DND-41 (cell line): Measurements from ENCODE around the gene MCUB.

Source experiments
- EZH2 ChIP-seq: IDR thresholded peaks from 3 replicates; pipeline ENCODE4 v1.6.1; 2012; ENCODE audit warnings: borderline replicate concordance, low read depth, mild to moderate bottlenecking, moderate library complexity, low read length, inconsistent platforms; ENCODE audit not compliant: severe bottlenecking
- TF ChIP-seq, protein P1 (sequence below): IDR thresholded peaks from 2 replicates; pipeline ENCODE4 v1.5.1; 2012; ENCODE audit warnings: borderline replicate concordance, low read length, moderate library complexity, mild to moderate bottlenecking; ENCODE audit not compliant: poor library complexity, severe bottlenecking; ENCODE audit errors: extremely low read depth

DNA sequence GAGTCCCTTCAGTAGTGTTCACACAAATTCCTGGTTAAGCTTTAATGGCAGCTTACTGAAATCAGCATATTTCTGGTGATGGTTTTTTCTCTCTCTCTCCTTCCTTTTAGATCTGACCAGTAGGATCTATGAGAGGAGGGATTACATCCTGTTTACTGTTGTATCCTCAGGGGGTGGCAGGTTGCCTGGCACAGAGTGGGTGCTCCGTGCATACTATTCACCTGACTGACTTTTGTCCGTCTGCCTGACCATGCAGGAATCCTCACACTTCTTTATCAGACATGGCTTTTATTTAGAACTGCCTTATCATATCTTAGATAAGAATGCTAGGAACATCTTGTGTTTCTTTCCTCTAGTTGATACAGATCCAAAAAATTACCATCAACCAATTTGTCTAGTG is 29.6 kb downstream of the MCUB start:
- TF ChIP-seq, protein P1, sequence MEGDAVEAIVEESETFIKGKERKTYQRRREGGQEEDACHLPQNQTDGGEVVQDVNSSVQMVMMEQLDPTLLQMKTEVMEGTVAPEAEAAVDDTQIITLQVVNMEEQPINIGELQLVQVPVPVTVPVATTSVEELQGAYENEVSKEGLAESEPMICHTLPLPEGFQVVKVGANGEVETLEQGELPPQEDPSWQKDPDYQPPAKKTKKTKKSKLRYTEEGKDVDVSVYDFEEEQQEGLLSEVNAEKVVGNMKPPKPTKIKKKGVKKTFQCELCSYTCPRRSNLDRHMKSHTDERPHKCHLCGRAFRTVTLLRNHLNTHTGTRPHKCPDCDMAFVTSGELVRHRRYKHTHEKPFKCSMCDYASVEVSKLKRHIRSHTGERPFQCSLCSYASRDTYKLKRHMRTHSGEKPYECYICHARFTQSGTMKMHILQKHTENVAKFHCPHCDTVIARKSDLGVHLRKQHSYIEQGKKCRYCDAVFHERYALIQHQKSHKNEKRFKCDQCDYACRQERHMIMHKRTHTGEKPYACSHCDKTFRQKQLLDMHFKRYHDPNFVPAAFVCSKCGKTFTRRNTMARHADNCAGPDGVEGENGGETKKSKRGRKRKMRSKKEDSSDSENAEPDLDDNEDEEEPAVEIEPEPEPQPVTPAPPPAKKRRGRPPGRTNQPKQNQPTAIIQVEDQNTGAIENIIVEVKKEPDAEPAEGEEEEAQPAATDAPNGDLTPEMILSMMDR = no peak
- no peak for TF ChIP-seq EZH2
